22Rv1 (cell line): Measurements from ENCODE around the gene GJC2.

Experiments used
- ZFX ChIP-seq: fragments of 450-650 bp; IDR thresholded peaks from 2 replicates; pipeline ENCODE4 v1.6.1; 2017; ENCODE audit warnings: antibody characterized with exemption, borderline replicate concordance
- TF ChIP-seq, protein P1 (sequence below): fragments of 450-650 bp; IDR thresholded peaks from 2 replicates; pipeline ENCODE4 v1.5.1; 2017; ENCODE audit warnings: mild to moderate bottlenecking

DNA sequence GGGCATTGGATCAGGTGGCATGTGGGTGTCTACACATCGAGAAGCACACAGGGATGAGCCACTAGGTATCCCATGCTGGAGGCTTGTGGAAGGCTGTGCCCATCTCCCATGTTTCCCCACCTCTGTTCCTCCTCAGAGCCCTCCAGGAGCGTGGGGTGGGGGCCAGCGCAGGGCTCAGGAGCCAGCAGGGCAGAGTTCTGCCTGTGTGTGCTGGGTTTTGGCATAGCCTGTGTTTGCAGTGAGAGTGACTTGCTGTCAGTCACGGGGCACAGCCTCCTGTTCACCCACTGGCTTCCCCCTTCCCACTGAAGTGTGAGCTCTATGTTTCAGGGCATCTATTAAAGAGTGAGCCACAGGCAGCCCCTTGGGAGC, 26.3 kb downstream of the GJC2 start:
- TF ChIP-seq, protein P1, sequence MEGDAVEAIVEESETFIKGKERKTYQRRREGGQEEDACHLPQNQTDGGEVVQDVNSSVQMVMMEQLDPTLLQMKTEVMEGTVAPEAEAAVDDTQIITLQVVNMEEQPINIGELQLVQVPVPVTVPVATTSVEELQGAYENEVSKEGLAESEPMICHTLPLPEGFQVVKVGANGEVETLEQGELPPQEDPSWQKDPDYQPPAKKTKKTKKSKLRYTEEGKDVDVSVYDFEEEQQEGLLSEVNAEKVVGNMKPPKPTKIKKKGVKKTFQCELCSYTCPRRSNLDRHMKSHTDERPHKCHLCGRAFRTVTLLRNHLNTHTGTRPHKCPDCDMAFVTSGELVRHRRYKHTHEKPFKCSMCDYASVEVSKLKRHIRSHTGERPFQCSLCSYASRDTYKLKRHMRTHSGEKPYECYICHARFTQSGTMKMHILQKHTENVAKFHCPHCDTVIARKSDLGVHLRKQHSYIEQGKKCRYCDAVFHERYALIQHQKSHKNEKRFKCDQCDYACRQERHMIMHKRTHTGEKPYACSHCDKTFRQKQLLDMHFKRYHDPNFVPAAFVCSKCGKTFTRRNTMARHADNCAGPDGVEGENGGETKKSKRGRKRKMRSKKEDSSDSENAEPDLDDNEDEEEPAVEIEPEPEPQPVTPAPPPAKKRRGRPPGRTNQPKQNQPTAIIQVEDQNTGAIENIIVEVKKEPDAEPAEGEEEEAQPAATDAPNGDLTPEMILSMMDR, result no peak
- TF ChIP-seq ZFX, result no peak
